GM04503 (cell line): ENCODE data around the gene PPM1H.
"Not testable (repeated sequence)": the region's sequence is repeated elsewhere in the genome, so short reads cannot be mapped to it uniquely, and the experiment has no call there.

Experiments used
- DNase-seq: peaks from one replicate; pipeline ENCODE4 v3.0.0-alpha.2; 2012; ENCODE audit warnings: low read depth

Gene PPM1H

GRCh38 chr12:62767946-62768345, 167.0 kb downstream of the PPM1H start:
- DNase-seq, result no peak

GRCh38 chr12:62767496-62767895, 167.5 kb downstream of the PPM1H start:
- peak; percentile 79 for DNase-seq

GRCh38 chr12:62766496-62766895, 168.5 kb downstream of the PPM1H start:
- DNase-seq, result no peak

GRCh38 chr12:62763861-62764645, 170.9 kb downstream of the PPM1H start:
- no peak for DNase-seq

- no peak for DNase-seq
Measured at GRCh38 chr12:62763312-62763711, 171.6 kb downstream of the PPM1H start.

GRCh38 chr12:62762645-62763044, 172.3 kb downstream of the PPM1H start:
- no peak for DNase-seq

GRCh38 chr12:62761658-62762057, 173.3 kb downstream of the PPM1H start:
- DNase-seq, result peak; percentile 42

- DNase-seq, result no peak
Measured at GRCh38 chr12:62760779-62761178, 174.2 kb downstream of the PPM1H start.

- DNase-seq, result not testable (repeated sequence)
Measured at GRCh38 chr12:62760341-62760740, 174.6 kb downstream of the PPM1H start.

- DNase-seq, result no peak
Measured at GRCh38 chr12:62758216-62758615, 176.7 kb downstream of the PPM1H start.

- DNase-seq, result no peak
Measured at GRCh38 chr12:62757048-62757447, 177.9 kb downstream of the PPM1H start.

GRCh38 chr12:62754706-62755105, 180.2 kb downstream of the PPM1H start:
- DNase-seq, result no peak

- DNase-seq, result no peak
Measured at GRCh38 chr12:62751810-62752155, 183.2 kb downstream of the PPM1H start.

GRCh38 chr12:62750941-62751809, 183.8 kb downstream of the PPM1H start:
- no peak for DNase-seq

GRCh38 chr12:62749586-62749985, 185.4 kb downstream of the PPM1H start:
- no peak for DNase-seq

- DNase-seq, result no peak
Measured at GRCh38 chr12:62748941-62749468, 185.9 kb downstream of the PPM1H start.

GRCh38 chr12:62744551-62744950, 190.4 kb downstream of the PPM1H start:
- DNase-seq, result no peak

- no peak for DNase-seq
Measured at GRCh38 chr12:62739266-62740015, 195.5 kb downstream of the PPM1H start.

GRCh38 chr12:62738616-62739015, 196.3 kb downstream of the PPM1H start:
- no peak for DNase-seq

GRCh38 chr12:62738105-62738504, 196.8 kb downstream of the PPM1H start:
- no peak for DNase-seq

- no peak for DNase-seq
Measured at GRCh38 chr12:62737615-62738014, 197.3 kb downstream of the PPM1H start.

- DNase-seq, result no peak
Measured at GRCh38 chr12:62737188-62737587, 197.8 kb downstream of the PPM1H start.
